Heart left ventricle (tissue), 13 donors: ENCODE results near the gene YBX2.

Source experiments
- POLR2A ChIP-seq, 2 donors: fragments of 450-650 bp; IDR thresholded peaks; one replicate each; pipeline ENCODE4 v1.6.1; 2017; ENCODE audit warnings: antibody characterized with exemption in 2 of 2, mild to moderate bottlenecking in 2 of 2, moderate library complexity in 2 of 2
- TF ChIP-seq, protein P1 (sequence below), 12 donors: fragments of 200-600 bp; sonication (generic) in 4 of 12; IDR thresholded peaks; one replicate each; pipeline versions ENCODE4 v1.5.0 to v1.8.0; 2018 to 2022; ENCODE audit warnings: antibody characterized with exemption in 12 of 12, mild to moderate bottlenecking in 5 of 12
- donor health status: ischemic (EF 13 %, LVEDD 7.1; RV severe dilation, severe dysfunction).
- donor health status: DM: no; HTN: yes; CAD: no.
- donor health status: DM: no; HTN: no; CAD: no.
- donor health status: ischemic (EF 25% LVEDD 6.9; RV normal size, moderate dysfunction).
- donor health status: ischemic (EF 25% LVEDD 5.7; RV mildly dilated, moderate dysfunction).
- donor health status: ischemic (EF 35%, LVEDD 5.7; RV mildly dilated, moderate dysfunction).
- donor health status: nonischemic (EF 11% LVEDD 7.7; RV severe dilation, severe dysfunction).
- donor health status: DM: yes; HTN: yes; CAD: no.
- donor health status: PGD.
- donor health status: ischemic (EF 29% LVEDD 5.4; RV normal size, mild dysfunction).
- donor health status: nonischemic (EF 23%, LVEDD 6.1; RV moderate dilation, normal function).

DNA sequence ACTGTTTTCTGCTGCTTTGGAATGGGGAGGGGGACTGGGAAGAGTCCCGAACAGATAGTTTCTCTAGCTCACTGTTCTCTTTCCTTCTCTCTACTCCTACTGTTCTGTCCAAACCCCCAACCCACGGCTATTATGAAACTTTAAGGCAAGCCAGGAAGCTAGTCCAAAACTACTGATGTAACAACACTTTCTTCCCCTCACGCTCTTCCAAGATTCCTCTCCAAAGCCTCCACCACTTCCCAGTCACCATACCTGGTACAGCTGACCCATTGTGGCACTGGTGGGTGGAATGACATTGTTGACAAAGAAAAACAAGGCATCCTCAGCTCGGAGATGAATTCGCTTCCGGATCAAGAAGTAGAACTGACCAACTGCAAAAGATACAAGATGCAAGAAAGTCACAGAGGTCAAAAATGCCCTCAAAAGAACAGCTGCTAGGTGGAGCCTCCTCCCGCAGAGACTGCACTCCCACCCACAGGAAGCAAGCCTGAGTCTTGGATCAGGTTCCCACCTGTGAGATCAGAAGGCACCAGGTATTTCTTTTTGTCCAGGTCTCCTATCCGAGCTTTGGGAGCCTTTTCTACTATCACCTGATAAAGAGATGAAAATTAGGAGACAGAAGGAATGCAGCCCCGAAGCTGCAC is 53.2 kb downstream of the YBX2 start:
- TF ChIP-seq, protein P1, sequence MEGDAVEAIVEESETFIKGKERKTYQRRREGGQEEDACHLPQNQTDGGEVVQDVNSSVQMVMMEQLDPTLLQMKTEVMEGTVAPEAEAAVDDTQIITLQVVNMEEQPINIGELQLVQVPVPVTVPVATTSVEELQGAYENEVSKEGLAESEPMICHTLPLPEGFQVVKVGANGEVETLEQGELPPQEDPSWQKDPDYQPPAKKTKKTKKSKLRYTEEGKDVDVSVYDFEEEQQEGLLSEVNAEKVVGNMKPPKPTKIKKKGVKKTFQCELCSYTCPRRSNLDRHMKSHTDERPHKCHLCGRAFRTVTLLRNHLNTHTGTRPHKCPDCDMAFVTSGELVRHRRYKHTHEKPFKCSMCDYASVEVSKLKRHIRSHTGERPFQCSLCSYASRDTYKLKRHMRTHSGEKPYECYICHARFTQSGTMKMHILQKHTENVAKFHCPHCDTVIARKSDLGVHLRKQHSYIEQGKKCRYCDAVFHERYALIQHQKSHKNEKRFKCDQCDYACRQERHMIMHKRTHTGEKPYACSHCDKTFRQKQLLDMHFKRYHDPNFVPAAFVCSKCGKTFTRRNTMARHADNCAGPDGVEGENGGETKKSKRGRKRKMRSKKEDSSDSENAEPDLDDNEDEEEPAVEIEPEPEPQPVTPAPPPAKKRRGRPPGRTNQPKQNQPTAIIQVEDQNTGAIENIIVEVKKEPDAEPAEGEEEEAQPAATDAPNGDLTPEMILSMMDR (IDR thresholded peaks at IDR 0.05): no peak
- TF ChIP-seq POLR2A (IDR thresholded peaks at IDR 0.05): no peak
